Testis (tissue), 2 donors: Measurements from ENCODE around the gene ELOA.

ENCODE experiments used
- CTCF ChIP-seq, 3 experiments: fragments of 450-650 bp in 2 of 3; fragments of 200-600 bp in 1 of 3; sonication (generic) in 1 of 3; IDR thresholded peaks; one replicate each; pipeline ENCODE4 v1.5.1; 2016 to 2019; ENCODE audit warnings: antibody characterized with exemption in 3 of 3, mild to moderate bottlenecking in 2 of 3, moderate library complexity in 1 of 3
- POLR2A ChIP-seq: fragments of 450-650 bp; IDR thresholded peaks from one replicate; pipeline ENCODE4 v1.6.1; 2017; ENCODE audit warnings: antibody characterized with exemption, mild to moderate bottlenecking, moderate library complexity

- TF ChIP-seq POLR2A (no peak), CTCF (IDR thresholded peaks at IDR 0.05) (no peak)
Observed at GRCh38 chr1:23772854-23773242, 29.6 kb downstream of the ELOA start.
